BLaER1 treated with 17β-estradiol and CSF1 and Interleukin-3, amounts not matched to agents 10 nM and 100 nM (cell line): Measurements from ENCODE around the gene TCFL5.

Experiments used
- H3K27ac ChIP-seq, 11 experiments: shearing (Covaris generic); formaldehyde crosslinking; 2 replicates each; pipeline ENCODE4 v1.8.1; 2022
- H3K27me3 ChIP-seq, 11 experiments: shearing (Covaris generic); formaldehyde crosslinking; 2 replicates each; pipeline ENCODE4 v1.8.1; 2022
- H3K36me3 ChIP-seq, 11 experiments: shearing (Covaris generic); formaldehyde crosslinking; 2 replicates each; pipeline ENCODE4 v1.8.1; 2022
- H3K4me1 ChIP-seq, 10 experiments: shearing (Covaris generic); formaldehyde crosslinking; 2 replicates each; pipeline ENCODE4 v1.8.1; 2022
- H3K4me2 ChIP-seq, 11 experiments: shearing (Covaris generic); formaldehyde crosslinking; 2 replicates each; pipeline ENCODE4 v1.8.1; 2022
- H3K4me3 ChIP-seq, 10 experiments: shearing (Covaris generic); formaldehyde crosslinking; 2 replicates each; pipeline ENCODE4 v1.8.1; 2022
- H3K9ac ChIP-seq, 11 experiments: shearing (Covaris generic); formaldehyde crosslinking; 2 replicates each; pipeline ENCODE4 v1.8.1; 2022
- H3K9me3 ChIP-seq, 11 experiments: shearing (Covaris generic); formaldehyde crosslinking; replicated peaks in 1 of 11; 2 replicates each; pipeline ENCODE4 v1.8.1; 2022
- H4K20me1 ChIP-seq, 11 experiments: shearing (Covaris generic); formaldehyde crosslinking; 2 replicates each; pipeline ENCODE4 v1.8.1; 2022
- Cebpa-rat ChIP-seq, 11 experiments: shearing (Covaris generic); IDR thresholded peaks; 2 replicates each; pipeline ENCODE4 v1.8.1; 2022

The TCFL5 gene

GRCh38 chr20:62824476-62825332 is 36.9 kb downstream of the TCFL5 start:
- Histone ChIP-seq H3K27me3 (peaks cover 7 to 15% (median 11%) of the 10 kb centered on the region in 11 experiments; a peak in 17 of 22 replicates), H3K4me3 (peak overlapping the region in 4 of 10 experiments; percentile 14 to 42 (median 32); a peak in 4 of 20 replicates), H3K27ac (peak overlapping the region in 6 of 11 experiments; percentile 4 to 49 (median 19); a peak in 6 of 22 replicates), H3K4me2 (peak overlapping the region; percentile 70 to 99 (median 83)), H4K20me1 (peaks cover 0 to 55% (median 19%) of the 10 kb centered on the region in 11 experiments; a peak in 10 of 22 replicates), H3K9ac (peak overlapping the region in 7 of 11 experiments; percentile 7 to 66 (median 57); a peak in 13 of 22 replicates), H3K36me3 (0 out of 22 replicates have a peak, but pooled peaks cover 0 to 5% (median 0%) of the 10 kb centered on the region in 11 experiments), H3K4me1 (peaks cover 43 to 99% (median 91%) of the 10 kb centered on the region in 10 experiments), H3K9me3 (no peaks in the 10 kb centered on the region)
- no peak for TF ChIP-seq Cebpa-rat (IDR thresholded peaks at IDR 0.05)

GRCh38 chr20:62823688-62824475 is 37.7 kb downstream of the TCFL5 start:
- peak overlapping the region in 6 of 11 experiments; percentile 4 to 47 (median 19); a peak in 6 of 22 replicates for H3K27ac ChIP-seq
- H3K36me3 ChIP-seq: 0 out of 22 replicates have a peak, but pooled peaks cover 0 to 5% (median 0%) of the 10 kb centered on the region in 11 experiments
- H3K9me3 ChIP-seq: no peaks in the 10 kb centered on the region
- H3K27me3 ChIP-seq: peaks cover 16 to 23% (median 19%) of the 10 kb centered on the region in 11 experiments
- peak overlapping the region in 2 of 10 experiments; percentile 22 to 41; a peak in 1 of 20 replicates for H3K4me3 ChIP-seq
- H3K4me2 ChIP-seq: peak overlapping the region; percentile 65 to 99 (median 83)
- peak overlapping the region in 8 of 11 experiments; percentile 5 to 66 (median 49); a peak in 13 of 22 replicates for H3K9ac ChIP-seq
- H3K4me1 ChIP-seq: peaks cover 42 to 99% (median 91%) of the 10 kb centered on the region in 10 experiments
- no peak for TF ChIP-seq Cebpa-rat (IDR thresholded peaks at IDR 0.05)
- H4K20me1 ChIP-seq: peaks cover 0 to 60% (median 25%) of the 10 kb centered on the region in 11 experiments; a peak in 11 of 22 replicates

GRCh38 chr20:62822788-62823651 is 38.6 kb downstream of the TCFL5 start:
- 0 out of 22 replicates have a peak, but pooled peaks cover 0 to 5% (median 0%) of the 10 kb centered on the region in 11 experiments for H3K36me3 ChIP-seq
- H3K27ac ChIP-seq: peak overlapping the region in 1 of 11 experiments; percentile 47; a peak in 2 of 22 replicates

GRCh38 chr20:62822239-62822787 is 39.3 kb downstream of the TCFL5 start:
- Histone ChIP-seq H3K9me3 (no peaks in the 10 kb centered on the region), H3K27ac (no peak overlapping the region), H4K20me1 (peaks cover 0 to 76% (median 35%) of the 10 kb centered on the region in 11 experiments; a peak in 12 of 22 replicates), H3K36me3 (0 out of 22 replicates have a peak, but pooled peaks cover 0 to 4% (median 0%) of the 10 kb centered on the region in 11 experiments), H3K27me3 (peaks cover 31 to 38% (median 35%) of the 10 kb centered on the region in 11 experiments), H3K4me1 (peaks cover 48 to 99% (median 93%) of the 10 kb centered on the region in 10 experiments), H3K4me3 (no peak overlapping the region), H3K4me2 (peak overlapping the region in 8 of 11 experiments; percentile 22 to 99 (median 96); a peak in 13 of 22 replicates), H3K9ac (no peak overlapping the region)
- TF ChIP-seq Cebpa-rat (IDR thresholded peaks at IDR 0.05): no peak

More at GRCh38 chr20:62822788-62823651, 38.6 kb downstream of the TCFL5 start:
- H3K9me3 ChIP-seq: no peaks in the 10 kb centered on the region
- H4K20me1 ChIP-seq: peaks cover 0 to 69% (median 30%) of the 10 kb centered on the region in 11 experiments; a peak in 11 of 22 replicates
- no peak for TF ChIP-seq Cebpa-rat (IDR thresholded peaks at IDR 0.05)
- H3K9ac ChIP-seq: peak overlapping the region in 4 of 11 experiments; percentile 5 to 66 (median 56); a peak in 7 of 22 replicates
- H3K27me3 ChIP-seq: peaks cover 24 to 31% (median 28%) of the 10 kb centered on the region in 11 experiments
- peaks cover 47 to 99% (median 92%) of the 10 kb centered on the region in 10 experiments for H3K4me1 ChIP-seq
- H3K4me2 ChIP-seq: peak overlapping the region in 8 of 11 experiments; percentile 80 to 99 (median 91); a peak in 14 of 22 replicates
- no peak overlapping the region for H3K4me3 ChIP-seq

GRCh38 chr20:62821726-62822210 is 39.9 kb downstream of the TCFL5 start:
- Histone ChIP-seq H3K4me2 (peak overlapping the region in 8 of 11 experiments; percentile 24 to 99 (median 96); a peak in 13 of 22 replicates), H3K9me3 (no peaks in the 10 kb centered on the region), H4K20me1 (peaks cover 0 to 80% (median 35%) of the 10 kb centered on the region in 11 experiments; a peak in 12 of 22 replicates), H3K9ac (no peak overlapping the region), H3K4me1 (peaks cover 49 to 98% (median 92%) of the 10 kb centered on the region in 10 experiments), H3K27me3 (peaks cover 37 to 44% (median 40%) of the 10 kb centered on the region in 11 experiments), H3K27ac (no peak overlapping the region), H3K4me3 (no peak overlapping the region), H3K36me3 (no peaks in the 10 kb centered on the region)
- TF ChIP-seq Cebpa-rat (IDR thresholded peaks at IDR 0.05): no peak

- Histone ChIP-seq H3K27ac (no peak overlapping the region), H3K4me2 (peak overlapping the region in 10 of 11 experiments; percentile 22 to 99 (median 74); a peak in 17 of 22 replicates), H3K27me3 (peaks cover 43 to 50% (median 46%) of the 10 kb centered on the region in 11 experiments), H3K9me3 (no peaks in the 10 kb centered on the region), H3K9ac (peak overlapping the region in 1 of 11 experiments; percentile 13; a peak in 3 of 22 replicates), H3K4me3 (no peak overlapping the region), H3K36me3 (no peaks in the 10 kb centered on the region), H4K20me1 (peaks cover 0 to 81% (median 39%) of the 10 kb centered on the region in 11 experiments; a peak in 15 of 22 replicates), H3K4me1 (peaks cover 48 to 97% (median 91%) of the 10 kb centered on the region in 10 experiments)
- no peak for TF ChIP-seq Cebpa-rat (IDR thresholded peaks at IDR 0.05)
Measured at GRCh38 chr20:62820962-62821725, 40.5 kb downstream of the TCFL5 start.
